Measurements from ENCODE around the gene FREM1. TPM values are rescaled to one million over a fixed set of nuclear protein-coding genes. Genes with fewer than 3 reads are reported as not detected.

FREM1 gene
- total and polyA plus RNA-seq, 2 of the 4 experiments (the other 2 are of a cell fraction), result under 0.01 TPM; not detected in 1

GRCh38 chr9:14746626-14747025 lies 163.6 kb downstream of the FREM1 start:
- intact Hi-C loops (cut with micrococcal nuclease) (no loop called here), dilution Hi-C loops (cut with HindIII; ENCODE audit: low sequenced_read_pairs, unreplicated experiment) (no loop called here), in situ Hi-C loops (cut with MboI; ENCODE audit: low sequenced_read_pairs) (no loop called here)
- BruUV-seq (replicated peaks), result no TSS peak
- H2BK5ac ChIP-seq (ENCODE audit: low read depth, low read length, poor library complexity, severe bottlenecking), result no peak overlapping the region
- no peaks in the 10 kb centered on the region for H3K9me1 ChIP-seq (ENCODE audit: insufficient read depth, low read length)
- no peak overlapping the region for H3K23ac ChIP-seq (ENCODE audit: low read depth, low read length)
- H3K9me3 ChIP-seq (ENCODE audit: control insufficient read depth, insufficient read depth, low read length), result no peaks in the 10 kb centered on the region
- no peaks in the 10 kb centered on the region for H4K20me1 ChIP-seq (ENCODE audit: insufficient read depth, low read length)
- no peak overlapping the region for H4K5ac ChIP-seq (ENCODE audit: low read depth, low read length)
- H3K18ac ChIP-seq (ENCODE audit: low read depth, low read length), result no peak overlapping the region
- no peaks in the 10 kb centered on the region for H3K4me1 ChIP-seq (ENCODE audit: control insufficient read depth, insufficient read depth, low read length)
- H3K36me3 ChIP-seq (ENCODE audit: control insufficient read depth, insufficient read depth, low read length), result no peaks in the 10 kb centered on the region
- no peak overlapping the region for H4K8ac ChIP-seq (ENCODE audit: low read depth in 2 of 2, low read length in 2 of 2)
- H3K4ac ChIP-seq (ENCODE audit: low read depth, low read length), result no peak overlapping the region
- ATAC-seq (ENCODE audit: low read depth) (no peak), DNase-seq (no peak)
- no peak overlapping the region for H2BK20ac ChIP-seq (ENCODE audit: low read depth, low read length)
- no peaks in the 10 kb centered on the region for H3K79me1 ChIP-seq (ENCODE audit: low read depth in 1 of 2, low read length in 2 of 2)
- H3K27me3 ChIP-seq (ENCODE audit: control insufficient read depth, insufficient read depth, low read length), result no peaks in the 10 kb centered on the region
- no peak overlapping the region for H3K14ac ChIP-seq (replicated peaks; ENCODE audit: low read depth, low read length)
- no peak overlapping the region for H2AFZ ChIP-seq (replicated peaks; ENCODE audit: low read length, poor library complexity)
- ChIA-PET POLR2A (ENCODE audit: unreplicated experiment) (no interaction called here), CTCF (no interaction called here)
- no peak overlapping the region for H2AK5ac ChIP-seq (ENCODE audit: low read depth, low read length)
- no peak overlapping the region for H3K27ac ChIP-seq (ENCODE audit: insufficient read depth, low read length)
- no peak overlapping the region for H3K4me3 ChIP-seq (ENCODE audit: insufficient read depth, low read depth, low read length)
- H2BK120ac ChIP-seq (ENCODE audit: low read depth, low read length), result no peak overlapping the region
- no peak overlapping the region for H3K56ac ChIP-seq (ENCODE audit: extremely low read depth, insufficient read depth, low read length)
- TF ChIP-seq RFX5 (IDR thresholded peaks at IDR 0.05; ENCODE audit: low read depth, low read length), result no peak
- no peak for TF ChIP-seq ELK1 (IDR thresholded peaks at IDR 0.05; ENCODE audit: borderline replicate concordance, low read depth, low read length)
- no peak for TF ChIP-seq CTCF (conservative IDR thresholded peaks at IDR 0.05; ENCODE audit: low read depth, low read length)
- no peak for TF ChIP-seq NFE2L2 (IDR thresholded peaks at IDR 0.05; ENCODE audit: low read depth, low read length)
- no peak for TF ChIP-seq MAZ (IDR thresholded peaks at IDR 0.05; ENCODE audit: borderline replicate concordance, low read depth, low read length)
- no peak for TF ChIP-seq CHD1 (IDR thresholded peaks at IDR 0.05; ENCODE audit: low read depth, low read length)
- TF ChIP-seq USF2 (IDR thresholded peaks at IDR 0.05; ENCODE audit: low read depth, low read length), result no peak
- no peak for TF ChIP-seq RCOR1 (IDR thresholded peaks at IDR 0.05; ENCODE audit: insufficient replicate concordance, low read length)
- TF ChIP-seq MXI1 (IDR thresholded peaks at IDR 0.05; ENCODE audit: borderline replicate concordance, low read depth, low read length), result no peak
- TF ChIP-seq MAFK (IDR thresholded peaks at IDR 0.05; ENCODE audit: low read depth, low read length), result no peak
- TF ChIP-seq RAD21 (IDR thresholded peaks at IDR 0.05; ENCODE audit: low read length), result no peak
- no peak overlapping the region for H3K9ac ChIP-seq (ENCODE audit: low read depth, low read length)
- no peak overlapping the region for H3K4me2 ChIP-seq (ENCODE audit: low read depth, low read length)
- no peak overlapping the region for H4K91ac ChIP-seq (ENCODE audit: insufficient read depth, low read depth, low read length)
- WGBS, 2 experiments (ENCODE audit: extremely low coverage in 2 of 2, insufficient read length in 1 of 2), result no CpG with 5 or more reads among the region's 3 CpGs
- no peak overlapping the region for H2BK15ac ChIP-seq (ENCODE audit: low read depth, low read length)
- no peak overlapping the region for H2AK9ac ChIP-seq (replicated peaks; ENCODE audit: low read depth, low read length, poor library complexity)

Data from IMR-90 (cell line).